SK-N-SH (cell line): ENCODE data around the gene HLA-DQB1.

Experiments used
- NFIC ChIP-seq: IDR thresholded peaks from 2 replicates; pipeline ENCODE4 v1.4.0; 2012; ENCODE audit warnings: borderline replicate concordance
- POLR2AphosphoS5 ChIP-seq: IDR thresholded peaks from 2 replicates; pipeline ENCODE4 v1.6.1; 2012; ENCODE audit warnings: low read depth, low read length
- TF ChIP-seq, protein P1 (sequence below): IDR thresholded peaks from 2 replicates; pipeline ENCODE4 v1.4.0; 2012; ENCODE audit warnings: low read depth

DNA sequence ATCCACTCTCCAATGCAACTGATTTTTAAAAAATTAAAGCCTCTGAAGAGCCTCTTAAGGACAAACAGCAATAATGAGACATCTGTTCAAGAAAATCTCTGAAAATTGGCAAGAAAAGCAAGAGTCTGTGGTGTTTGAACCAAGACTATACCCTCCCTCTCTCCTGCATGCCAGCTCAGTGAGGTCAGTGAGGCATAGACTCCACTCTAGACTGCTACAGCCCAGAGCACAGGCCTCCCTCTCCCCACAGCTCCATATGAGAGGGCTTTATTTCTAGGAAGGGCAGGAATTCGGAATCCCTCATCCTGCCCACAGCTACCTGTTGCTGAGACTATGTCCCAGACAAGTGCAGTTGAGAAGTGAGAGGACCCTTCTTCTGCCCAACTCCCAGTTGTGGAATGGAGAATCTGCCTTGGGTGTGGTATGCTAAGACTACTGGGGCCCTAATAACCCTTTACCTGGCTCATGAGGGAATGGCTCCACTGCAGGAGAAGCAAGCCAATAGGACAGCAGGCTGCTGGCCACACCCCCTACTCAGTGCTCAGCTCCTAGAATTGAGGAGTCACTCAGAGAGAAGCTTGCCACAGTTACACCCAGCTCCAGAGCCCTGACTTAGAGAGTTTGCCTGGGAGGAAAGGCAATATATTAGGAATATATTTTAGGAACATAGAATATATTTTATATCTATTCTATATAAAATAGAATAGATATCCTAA is 51.9 kb downstream of the HLA-DQB1 start:
- TF ChIP-seq, protein P1, sequence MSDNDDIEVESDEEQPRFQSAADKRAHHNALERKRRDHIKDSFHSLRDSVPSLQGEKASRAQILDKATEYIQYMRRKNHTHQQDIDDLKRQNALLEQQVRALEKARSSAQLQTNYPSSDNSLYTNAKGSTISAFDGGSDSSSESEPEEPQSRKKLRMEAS, result no peak
- TF ChIP-seq POLR2AphosphoS5 (no peak), NFIC (no peak)
